ENCODE measurements around the gene LCE3C. TPM values are rescaled to one million over a fixed set of nuclear protein-coding genes. Genes with fewer than 3 reads are reported as not detected.

LCE3C gene
- total RNA-seq, 1 experiment from 2014 or later, result not detected

DNA sequence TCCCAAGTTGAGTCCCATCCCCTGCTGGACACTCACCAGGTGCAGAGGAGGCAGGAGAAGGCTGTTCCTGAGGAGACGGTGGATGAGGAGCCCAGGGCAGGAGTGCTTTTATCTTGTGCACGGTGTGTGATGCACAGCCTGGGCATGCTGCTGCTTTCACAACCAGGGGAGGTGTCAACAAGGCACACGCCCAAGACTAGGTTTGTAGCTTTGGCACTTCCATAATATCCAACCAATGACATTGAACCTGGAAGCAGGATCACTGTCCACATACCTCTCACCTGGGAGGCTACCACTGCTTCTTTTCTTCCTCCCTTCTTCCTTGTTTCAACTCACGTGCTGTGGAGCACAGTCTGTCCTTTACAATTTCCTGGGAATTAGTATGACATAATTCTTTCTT lies 19.6 kb upstream of the LCE3C start, which contains the start of gene LCE3D:
Gene LCE3D, minus strand, starts transcription at position 84 of the 400 bp plus-strand sequence. CDS start 580 bp downstream, outside the sequence.
- CTCF ChIA-PET, result no interaction called here
- Mint-ChIP-seq H3K4me1 (no peaks in the 10 kb centered on the region), H3K27ac (no peak within 1 kb of the TSS), H3K4me3 (no peak within 1 kb of the TSS), H3K27me3 (ENCODE audit: low read depth) (peaks cover 7% of the 10 kb centered on the region), H3K9me3 (peaks cover 77% of the 10 kb centered on the region), H3K36me3 (peaks cover 67% of the 10 kb centered on the region)
- no peak for TF ChIP-seq FOXP1 (CRISPR knock-in tag; IDR thresholded peaks at IDR 0.05; ENCODE audit: borderline replicate concordance)
- TF ChIP-seq ZNF138 (CRISPR knock-in tag; conservative IDR thresholded peaks at IDR 0.05), result no peak
- TF ChIP-seq, protein P1, sequence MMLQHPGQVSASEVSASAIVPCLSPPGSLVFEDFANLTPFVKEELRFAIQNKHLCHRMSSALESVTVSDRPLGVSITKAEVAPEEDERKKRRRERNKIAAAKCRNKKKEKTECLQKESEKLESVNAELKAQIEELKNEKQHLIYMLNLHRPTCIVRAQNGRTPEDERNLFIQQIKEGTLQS (CRISPR knock-in tag; conservative IDR thresholded peaks at IDR 0.05), result no peak
- TF ChIP-seq, protein P2, sequence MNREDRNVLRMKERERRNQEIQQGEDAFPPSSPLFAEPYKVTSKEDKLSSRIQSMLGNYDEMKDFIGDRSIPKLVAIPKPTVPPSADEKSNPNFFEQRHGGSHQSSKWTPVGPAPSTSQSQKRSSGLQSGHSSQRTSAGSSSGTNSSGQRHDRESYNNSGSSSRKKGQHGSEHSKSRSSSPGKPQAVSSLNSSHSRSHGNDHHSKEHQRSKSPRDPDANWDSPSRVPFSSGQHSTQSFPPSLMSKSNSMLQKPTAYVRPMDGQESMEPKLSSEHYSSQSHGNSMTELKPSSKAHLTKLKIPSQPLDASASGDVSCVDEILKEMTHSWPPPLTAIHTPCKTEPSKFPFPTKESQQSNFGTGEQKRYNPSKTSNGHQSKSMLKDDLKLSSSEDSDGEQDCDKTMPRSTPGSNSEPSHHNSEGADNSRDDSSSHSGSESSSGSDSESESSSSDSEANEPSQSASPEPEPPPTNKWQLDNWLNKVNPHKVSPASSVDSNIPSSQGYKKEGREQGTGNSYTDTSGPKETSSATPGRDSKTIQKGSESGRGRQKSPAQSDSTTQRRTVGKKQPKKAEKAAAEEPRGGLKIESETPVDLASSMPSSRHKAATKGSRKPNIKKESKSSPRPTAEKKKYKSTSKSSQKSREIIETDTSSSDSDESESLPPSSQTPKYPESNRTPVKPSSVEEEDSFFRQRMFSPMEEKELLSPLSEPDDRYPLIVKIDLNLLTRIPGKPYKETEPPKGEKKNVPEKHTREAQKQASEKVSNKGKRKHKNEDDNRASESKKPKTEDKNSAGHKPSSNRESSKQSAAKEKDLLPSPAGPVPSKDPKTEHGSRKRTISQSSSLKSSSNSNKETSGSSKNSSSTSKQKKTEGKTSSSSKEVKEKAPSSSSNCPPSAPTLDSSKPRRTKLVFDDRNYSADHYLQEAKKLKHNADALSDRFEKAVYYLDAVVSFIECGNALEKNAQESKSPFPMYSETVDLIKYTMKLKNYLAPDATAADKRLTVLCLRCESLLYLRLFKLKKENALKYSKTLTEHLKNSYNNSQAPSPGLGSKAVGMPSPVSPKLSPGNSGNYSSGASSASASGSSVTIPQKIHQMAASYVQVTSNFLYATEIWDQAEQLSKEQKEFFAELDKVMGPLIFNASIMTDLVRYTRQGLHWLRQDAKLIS (CRISPR knock-in tag; IDR thresholded peaks at IDR 0.05; ENCODE audit: borderline replicate concordance), result no peak
- TF ChIP-seq RELA (CRISPR knock-in tag; IDR thresholded peaks at IDR 0.05; ENCODE audit: borderline replicate concordance), result no peak
- TF ChIP-seq, protein P3, sequence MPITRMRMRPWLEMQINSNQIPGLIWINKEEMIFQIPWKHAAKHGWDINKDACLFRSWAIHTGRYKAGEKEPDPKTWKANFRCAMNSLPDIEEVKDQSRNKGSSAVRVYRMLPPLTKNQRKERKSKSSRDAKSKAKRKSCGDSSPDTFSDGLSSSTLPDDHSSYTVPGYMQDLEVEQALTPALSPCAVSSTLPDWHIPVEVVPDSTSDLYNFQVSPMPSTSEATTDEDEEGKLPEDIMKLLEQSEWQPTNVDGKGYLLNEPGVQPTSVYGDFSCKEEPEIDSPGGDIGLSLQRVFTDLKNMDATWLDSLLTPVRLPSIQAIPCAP (CRISPR knock-in tag; IDR thresholded peaks at IDR 0.05), result no peak
- TF ChIP-seq, protein P4, sequence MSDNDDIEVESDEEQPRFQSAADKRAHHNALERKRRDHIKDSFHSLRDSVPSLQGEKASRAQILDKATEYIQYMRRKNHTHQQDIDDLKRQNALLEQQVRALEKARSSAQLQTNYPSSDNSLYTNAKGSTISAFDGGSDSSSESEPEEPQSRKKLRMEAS (CRISPR knock-in tag; IDR thresholded peaks at IDR 0.05), result no peak
- TF ChIP-seq, protein P5, sequence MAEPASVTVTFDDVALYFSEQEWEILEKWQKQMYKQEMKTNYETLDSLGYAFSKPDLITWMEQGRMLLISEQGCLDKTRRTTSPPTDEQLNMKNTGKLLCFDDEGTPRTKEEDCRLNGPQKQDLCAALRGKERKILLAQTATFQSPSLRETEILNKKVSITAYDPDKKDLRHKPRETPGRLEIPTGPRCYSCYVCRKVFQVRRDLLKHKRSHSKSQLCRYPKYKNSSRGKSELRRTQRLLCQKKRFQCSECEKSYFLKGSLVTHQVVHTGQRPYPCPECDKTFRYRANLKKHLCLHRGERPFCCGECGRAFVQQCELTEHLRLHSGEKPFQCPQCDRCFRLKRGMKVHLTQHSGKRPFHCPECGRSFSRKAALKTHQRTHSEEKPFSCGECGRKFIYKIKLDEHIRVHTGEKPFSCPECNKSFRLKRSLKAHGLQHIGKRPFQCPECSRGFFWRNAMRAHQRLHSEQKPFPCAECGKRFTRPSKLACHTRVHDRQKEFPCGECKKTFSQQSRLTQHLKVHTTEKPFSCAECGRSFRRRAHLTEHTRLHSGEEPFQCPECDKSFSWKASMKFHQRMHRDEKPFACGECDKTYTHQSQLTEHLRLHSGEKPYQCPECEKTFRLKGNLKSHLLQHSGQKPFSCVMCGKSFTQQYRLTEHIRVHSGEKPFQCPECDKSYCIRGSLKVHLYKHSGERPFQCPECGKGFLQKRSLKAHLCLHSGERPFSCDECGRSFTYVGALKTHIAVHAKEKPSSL (CRISPR knock-in tag; conservative IDR thresholded peaks at IDR 0.05), result no peak
- TF ChIP-seq NR2C2 (CRISPR knock-in tag; IDR thresholded peaks at IDR 0.05), result no peak
- TF ChIP-seq IRF2 (CRISPR knock-in tag; IDR thresholded peaks at IDR 0.05; ENCODE audit: borderline replicate concordance, low read depth), result no peak
- no peak for TF ChIP-seq GTF2I (CRISPR knock-in tag; conservative IDR thresholded peaks at IDR 0.05)
- no peak for TF ChIP-seq CBFB (CRISPR knock-in tag; IDR thresholded peaks at IDR 0.05; ENCODE audit: low read depth)
- TF ChIP-seq ZBTB21 (CRISPR knock-in tag; IDR thresholded peaks at IDR 0.05; ENCODE audit: borderline replicate concordance), result no peak
- TF ChIP-seq, protein P6, sequence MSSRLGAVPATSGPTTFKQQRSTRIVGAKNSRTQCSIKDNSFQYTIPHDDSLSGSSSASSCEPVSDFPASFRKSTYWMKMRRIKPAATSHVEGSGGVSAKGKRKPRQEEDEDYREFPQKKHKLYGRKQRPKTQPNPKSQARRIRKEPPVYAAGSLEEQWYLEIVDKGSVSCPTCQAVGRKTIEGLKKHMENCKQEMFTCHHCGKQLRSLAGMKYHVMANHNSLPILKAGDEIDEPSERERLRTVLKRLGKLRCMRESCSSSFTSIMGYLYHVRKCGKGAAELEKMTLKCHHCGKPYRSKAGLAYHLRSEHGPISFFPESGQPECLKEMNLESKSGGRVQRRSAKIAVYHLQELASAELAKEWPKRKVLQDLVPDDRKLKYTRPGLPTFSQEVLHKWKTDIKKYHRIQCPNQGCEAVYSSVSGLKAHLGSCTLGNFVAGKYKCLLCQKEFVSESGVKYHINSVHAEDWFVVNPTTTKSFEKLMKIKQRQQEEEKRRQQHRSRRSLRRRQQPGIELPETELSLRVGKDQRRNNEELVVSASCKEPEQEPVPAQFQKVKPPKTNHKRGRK (CRISPR knock-in tag; IDR thresholded peaks at IDR 0.05; ENCODE audit: borderline replicate concordance), result no peak
- DNase-seq (ENCODE audit: low spot score) (no peak), ATAC-seq (no peak)
- POLR2A ChIA-PET, result no interaction called here

DNA sequence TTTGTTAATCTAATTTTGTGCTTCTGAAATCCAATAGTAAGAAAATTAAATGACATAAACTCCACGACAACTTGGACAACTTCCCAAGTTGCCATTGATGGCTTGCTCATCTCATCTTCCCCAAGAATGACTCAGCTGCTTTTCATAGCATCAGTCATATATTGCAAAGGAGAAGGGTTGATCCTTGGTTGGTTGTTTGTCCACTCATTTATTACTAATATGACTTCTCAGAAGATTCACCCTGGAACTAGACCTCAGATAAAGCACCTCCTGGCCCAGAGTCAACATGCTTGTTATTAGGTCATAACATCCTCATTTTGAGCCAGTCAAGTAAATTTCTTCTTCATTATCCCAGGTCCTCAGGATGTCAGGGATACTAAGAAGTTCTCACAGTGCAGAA lies 17.4 kb upstream of the LCE3C start:
- no peak for DNase-seq (ENCODE audit: low spot score)
- Mint-ChIP-seq H3K36me3 (peaks cover 72% of the 10 kb centered on the region), H3K4me1 (no peaks in the 10 kb centered on the region), H3K27me3 (ENCODE audit: low read depth) (peaks cover 7% of the 10 kb centered on the region), H3K27ac (no peak overlapping the region), H3K9me3 (peaks cover 80% of the 10 kb centered on the region), H3K4me3 (no peak overlapping the region)
- ChIA-PET POLR2A (no interaction called here), CTCF (no interaction called here)
- ATAC-seq, result no peak
- TF ChIP-seq SOX15 (CRISPR knock-in tag; IDR thresholded peaks at IDR 0.05) (no peak), ZNF416 (CRISPR knock-in tag; IDR thresholded peaks at IDR 0.05) (no peak), NFYB (CRISPR knock-in tag; conservative IDR thresholded peaks at IDR 0.05; ENCODE audit: low read depth) (no peak), TEAD4 (CRISPR knock-in tag; IDR thresholded peaks at IDR 0.05) (no peak), JAZF1 (CRISPR knock-in tag; IDR thresholded peaks at IDR 0.05) (no peak), SMAD4 (CRISPR knock-in tag; IDR thresholded peaks at IDR 0.05) (no peak)
- TF ChIP-seq, protein P7, sequence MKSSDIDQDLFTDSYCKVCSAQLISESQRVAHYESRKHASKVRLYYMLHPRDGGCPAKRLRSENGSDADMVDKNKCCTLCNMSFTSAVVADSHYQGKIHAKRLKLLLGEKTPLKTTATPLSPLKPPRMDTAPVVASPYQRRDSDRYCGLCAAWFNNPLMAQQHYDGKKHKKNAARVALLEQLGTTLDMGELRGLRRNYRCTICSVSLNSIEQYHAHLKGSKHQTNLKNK (CRISPR knock-in tag; IDR thresholded peaks at IDR 0.05), result no peak
- TF ChIP-seq, protein P8, sequence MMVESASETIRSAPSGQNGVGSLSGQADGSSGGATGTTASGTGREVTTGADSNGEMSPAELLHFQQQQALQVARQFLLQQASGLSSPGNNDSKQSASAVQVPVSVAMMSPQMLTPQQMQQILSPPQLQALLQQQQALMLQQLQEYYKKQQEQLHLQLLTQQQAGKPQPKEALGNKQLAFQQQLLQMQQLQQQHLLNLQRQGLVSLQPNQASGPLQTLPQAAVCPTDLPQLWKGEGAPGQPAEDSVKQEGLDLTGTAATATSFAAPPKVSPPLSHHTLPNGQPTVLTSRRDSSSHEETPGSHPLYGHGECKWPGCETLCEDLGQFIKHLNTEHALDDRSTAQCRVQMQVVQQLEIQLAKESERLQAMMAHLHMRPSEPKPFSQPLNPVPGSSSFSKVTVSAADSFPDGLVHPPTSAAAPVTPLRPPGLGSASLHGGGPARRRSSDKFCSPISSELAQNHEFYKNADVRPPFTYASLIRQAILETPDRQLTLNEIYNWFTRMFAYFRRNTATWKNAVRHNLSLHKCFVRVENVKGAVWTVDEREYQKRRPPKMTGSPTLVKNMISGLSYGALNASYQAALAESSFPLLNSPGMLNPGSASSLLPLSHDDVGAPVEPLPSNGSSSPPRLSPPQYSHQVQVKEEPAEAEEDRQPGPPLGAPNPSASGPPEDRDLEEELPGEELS (CRISPR knock-in tag; IDR thresholded peaks at IDR 0.05), result no peak
- TF ChIP-seq, protein P5 (CRISPR knock-in tag; conservative IDR thresholded peaks at IDR 0.05), result no peak
